Ovary (tissue), 3 donors: ENCODE measurements around the gene ZNF518A.

ENCODE experiments used
- CTCF ChIP-seq, 3 donors: fragments of 450-650 bp in 2 of 3; fragments of 200-600 bp in 1 of 3; IDR thresholded peaks; one replicate each; pipeline versions ENCODE4 v1.5.1 to v1.8.0; 2016 to 2022; ENCODE audit warnings: antibody characterized with exemption in 3 of 3, mild to moderate bottlenecking in 1 of 3
- EP300 ChIP-seq: sonication (generic); formaldehyde crosslinking; IDR thresholded peaks from one replicate; pipeline ENCODE4 v1.6.1; 2017; ENCODE audit warnings: antibody characterized with exemption
- donor health status: DM: no; HTN: no; CAD: no.

GRCh38 chr10:96112531-96112930 is 17.6 kb upstream of the ZNF518A start:
- TF ChIP-seq CTCF (IDR thresholded peaks at IDR 0.05) = no peak
- TF ChIP-seq EP300 = no peak
